Lung (tissue), 12 donors: ENCODE results near the gene HDGF. TPM values are rescaled to one million over a fixed set of nuclear protein-coding genes. Genes with fewer than 3 reads are reported as not detected.

Source experiments
- ATAC-seq: fragments of 200-7000 bp; cut with Tn5 transposase; one replicate; pipeline ENCODE4 v1.9.1; 2020; ENCODE audit warnings: moderate number of reproducible peaks; ENCODE audit not compliant: insufficient read depth, low FRiP score
- DNase-seq, 3 donors: peaks; one replicate each; pipeline ENCODE4 v3.0.0-alpha.2; 2013 to 2017
- H3K27ac ChIP-seq, 2 donors: one replicate each; pipeline ENCODE4 v1.5.1; 2013; ENCODE audit warnings: mild to moderate bottlenecking in 2 of 2, moderate library complexity in 2 of 2, control low read depth in 1 of 2, inconsistent platforms in 1 of 2, low read depth in 1 of 2, low read length in 1 of 2
- H3K27me3 ChIP-seq, 3 donors: one replicate each; pipeline ENCODE4 v1.5.1; 2013; ENCODE audit warnings: low read length in 2 of 3; ENCODE audit not compliant: control insufficient read depth in 3 of 3, insufficient read depth in 3 of 3
- H3K36me3 ChIP-seq, 4 donors: one replicate each; pipeline ENCODE4 v1.5.1; 2013; ENCODE audit warnings: low read length in 4 of 4, mild to moderate bottlenecking in 1 of 4, moderate library complexity in 1 of 4; ENCODE audit not compliant: control insufficient read depth in 4 of 4, insufficient read depth in 4 of 4
- H3K4me1 ChIP-seq, 5 donors: one replicate each; pipeline ENCODE4 v1.5.1; 2013; ENCODE audit warnings: low read length in 5 of 5, mild to moderate bottlenecking in 2 of 5, moderate library complexity in 1 of 5; ENCODE audit not compliant: control insufficient read depth in 5 of 5, insufficient read depth in 5 of 5
- H3K4me3 ChIP-seq: one replicate; pipeline ENCODE4 v1.5.1; 2013; ENCODE audit warnings: mild to moderate bottlenecking, control low read depth, moderate library complexity
- H3K9ac ChIP-seq, 2 donors: one replicate each; pipeline ENCODE4 v1.5.1; 2013; ENCODE audit warnings: low read length in 2 of 2, control low read depth in 1 of 2; ENCODE audit not compliant: insufficient read depth in 1 of 2
- H3K9me3 ChIP-seq, 4 donors: one replicate each; pipeline ENCODE4 v1.5.1; 2013; ENCODE audit warnings: low read length in 3 of 4, mild to moderate bottlenecking in 1 of 4, moderate library complexity in 1 of 4; ENCODE audit not compliant: control insufficient read depth in 4 of 4, insufficient read depth in 3 of 4
- WGBS, 2 donors: extraction: QIAGEN DNeasy Blood & Tissue Kit; methylation state at CpG; one replicate each; pipeline ENCODE4 v1.1.7; 2013; 5-methylcytosine and 5-hydroxymethylcytosine counted together
- polyA plus RNA-seq, 2 donors: library from polyadenylated mRNA; stranded (reverse); fragments of 200-250 nt; gene quantifications; one replicate each; pipeline ENCODE4 v1.2.1, GENCODE V29; 2013
- total RNA-seq, 2 donors: library from RNA; depleted of rRNA in 1 of 2; stranded (reverse); fragments of >200 nt in 1 of 2; gene quantifications; one replicate each; pipeline ENCODE4 v1.2.1, GENCODE V29; 2014 to 2021
- TF ChIP-seq, protein P1 (sequence below): IDR thresholded peaks from 2 replicates; pipeline ENCODE4 v1.5.1; 2012; ENCODE audit warnings: mild to moderate bottlenecking; ENCODE audit errors: control extremely low read depth, extremely low read depth
- donor health status: control.
- donor health status: control.
- donor health status: Bipolar disorder and iron deficiency.
- donor health status: healthy.
- donor health status: DM: yes; HTN: yes; CAD: no.

HDGF gene
- total and polyA plus RNA-seq, 4 donors = 104 to 226 (median 185) TPM

GRCh38 chr1:156704166-156704711 is 47.2 kb downstream of the HDGF start:
- TF ChIP-seq, protein P1, sequence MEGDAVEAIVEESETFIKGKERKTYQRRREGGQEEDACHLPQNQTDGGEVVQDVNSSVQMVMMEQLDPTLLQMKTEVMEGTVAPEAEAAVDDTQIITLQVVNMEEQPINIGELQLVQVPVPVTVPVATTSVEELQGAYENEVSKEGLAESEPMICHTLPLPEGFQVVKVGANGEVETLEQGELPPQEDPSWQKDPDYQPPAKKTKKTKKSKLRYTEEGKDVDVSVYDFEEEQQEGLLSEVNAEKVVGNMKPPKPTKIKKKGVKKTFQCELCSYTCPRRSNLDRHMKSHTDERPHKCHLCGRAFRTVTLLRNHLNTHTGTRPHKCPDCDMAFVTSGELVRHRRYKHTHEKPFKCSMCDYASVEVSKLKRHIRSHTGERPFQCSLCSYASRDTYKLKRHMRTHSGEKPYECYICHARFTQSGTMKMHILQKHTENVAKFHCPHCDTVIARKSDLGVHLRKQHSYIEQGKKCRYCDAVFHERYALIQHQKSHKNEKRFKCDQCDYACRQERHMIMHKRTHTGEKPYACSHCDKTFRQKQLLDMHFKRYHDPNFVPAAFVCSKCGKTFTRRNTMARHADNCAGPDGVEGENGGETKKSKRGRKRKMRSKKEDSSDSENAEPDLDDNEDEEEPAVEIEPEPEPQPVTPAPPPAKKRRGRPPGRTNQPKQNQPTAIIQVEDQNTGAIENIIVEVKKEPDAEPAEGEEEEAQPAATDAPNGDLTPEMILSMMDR = no peak
- Histone ChIP-seq H3K36me3 (no peaks in the 10 kb centered on the region), H3K4me3 (no peak overlapping the region), H3K27me3 (peaks cover 0 to 4% (median 0%) of the 10 kb centered on the region in 3 donors), H3K4me1 (peaks cover 0 to 59% (median 17%) of the 10 kb centered on the region in 5 donors), H3K9ac (no peak overlapping the region), H3K27ac (no peak overlapping the region), H3K9me3 (no peaks in the 10 kb centered on the region)
- 51 to 52% methylated on average over 10 of the region's 10 CpGs for WGBS, 2 donors
- DNase-seq (no peak), ATAC-seq (no peak)

DNA sequence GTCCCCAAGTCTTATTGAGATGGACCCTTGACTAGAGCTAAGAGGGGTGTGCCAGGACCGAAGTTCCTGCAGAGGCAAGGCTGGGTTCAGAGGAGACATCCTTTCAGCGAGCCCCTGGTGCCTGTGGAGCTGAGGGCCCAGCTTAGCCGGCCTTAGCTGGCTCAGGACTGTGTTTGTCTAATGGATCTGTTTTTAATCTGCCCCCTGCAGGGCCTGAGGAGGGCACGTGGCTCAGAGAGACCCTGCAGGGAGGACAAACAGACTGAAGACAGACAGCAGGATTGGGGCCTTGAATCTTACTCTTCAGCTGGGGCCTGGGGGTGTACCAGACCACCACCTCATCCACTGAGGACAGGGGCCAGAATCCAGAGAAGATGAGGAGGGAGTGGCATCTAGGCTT is 47.7 kb downstream of the HDGF start:
- H3K9me3 ChIP-seq = no peaks in the 10 kb centered on the region
- H3K9ac ChIP-seq = no peak overlapping the region
- no peak overlapping the region for H3K27ac ChIP-seq
- ATAC-seq (no peak), DNase-seq (peak in 1 of 3 donors; percentile 29)
- TF ChIP-seq, protein P1 = no peak
- H3K4me3 ChIP-seq = no peak overlapping the region
- H3K4me1 ChIP-seq = peaks cover 0 to 54% (median 17%) of the 10 kb centered on the region in 5 donors
- WGBS, 2 donors = 54 to 55% methylated on average over 4 of the region's 4 CpGs
- H3K36me3 ChIP-seq = no peaks in the 10 kb centered on the region
- peaks cover 0 to 4% (median 0%) of the 10 kb centered on the region in 3 donors for H3K27me3 ChIP-seq

DNA sequence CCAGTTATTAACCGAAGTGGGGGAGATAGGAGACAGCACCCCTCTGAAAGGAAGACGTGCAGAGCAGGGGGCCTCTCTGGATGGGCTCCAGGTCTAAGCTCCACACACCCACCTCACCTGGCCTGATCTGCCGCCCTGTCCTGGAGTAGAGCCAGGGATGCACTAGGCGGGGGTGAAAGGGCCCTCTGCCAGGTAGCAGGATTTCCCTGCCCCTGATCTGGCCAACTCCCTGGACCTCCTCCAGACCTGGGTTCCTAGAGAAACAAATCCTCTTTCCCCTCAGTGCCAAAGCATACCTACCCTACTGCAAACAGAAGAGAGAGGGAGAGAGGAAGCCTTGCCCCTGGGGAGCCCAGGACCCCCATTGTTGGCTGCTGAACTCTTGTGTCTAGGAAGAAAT is 48.1 kb downstream of the HDGF start:
- 71 to 82% methylated on average over 4 of the region's 4 CpGs for WGBS, 2 donors
- no peak for ATAC-seq
- no peak overlapping the region for H3K27ac ChIP-seq
- DNase-seq = no peak
- H3K9me3 ChIP-seq = no peaks in the 10 kb centered on the region
- H3K36me3 ChIP-seq = peaks cover 0 to 2% (median 0%) of the 10 kb centered on the region in 4 donors
- TF ChIP-seq, protein P1 = no peak
- H3K4me1 ChIP-seq = peaks cover 0 to 51% (median 17%) of the 10 kb centered on the region in 5 donors
- no peak overlapping the region for H3K4me3 ChIP-seq
- H3K27me3 ChIP-seq = peaks cover 0 to 4% (median 0%) of the 10 kb centered on the region in 3 donors
- H3K9ac ChIP-seq = no peak overlapping the region
